Frontal cortex (tissue), 4 donors: ENCODE results near the gene SH3PXD2B. TPM values are rescaled to one million over a fixed set of nuclear protein-coding genes. Genes with fewer than 3 reads are reported as not detected.
"Not testable (repeated sequence)": the region's sequence is repeated elsewhere in the genome, so short reads cannot be mapped to it uniquely, and the experiment has no call there.

Source experiments
- DNase-seq, 2 donors: peaks; one replicate each; pipeline ENCODE4 v3.0.0; 2012; ENCODE audit warnings: low spot score in 2 of 2
- FAIRE-seq: peaks from 2 replicates; lab custom pipeline; 2012; peaks lifted over from hg19 to GRCh38; lab: Jason Lieb, UNC
- total RNA-seq: library from RNA; depleted of rRNA; stranded (reverse); fragments of >200 nt; gene quantifications from one replicate; pipeline ENCODE4 v1.2.3, GENCODE V29; 2014
- donor health status: control.
- donor health status: control.
- donor health status: control.

Gene SH3PXD2B
- total RNA-seq, 1 donor from 2014 or later: 13.0 TPM

- DNase-seq: no peak
- FAIRE-seq: no peak
Observed at GRCh38 chr5:172407241-172407691, 47.1 kb downstream of the SH3PXD2B start.

- no peak for FAIRE-seq
- no peak for DNase-seq
Observed at GRCh38 chr5:172405226-172406107, 48.9 kb downstream of the SH3PXD2B start.

GRCh38 chr5:172404746-172405145 lies 49.6 kb downstream of the SH3PXD2B start:
- DNase-seq: no peak

GRCh38 chr5:172403817-172404216 lies 50.5 kb downstream of the SH3PXD2B start:
- FAIRE-seq (no peak), DNase-seq (no peak)

More at GRCh38 chr5:172404746-172405145, 49.6 kb downstream of the SH3PXD2B start:
- FAIRE-seq: no peak

GRCh38 chr5:172403189-172403796 lies 51.0 kb downstream of the SH3PXD2B start:
- FAIRE-seq: no peak
- DNase-seq: peak; percentile 36 to 56

- no peak for FAIRE-seq
- DNase-seq: no peak
Observed at GRCh38 chr5:172402531-172403188, 51.7 kb downstream of the SH3PXD2B start.

GRCh38 chr5:172402031-172402430 lies 52.3 kb downstream of the SH3PXD2B start:
- DNase-seq, FAIRE-seq: not testable (repeated sequence)

DNA sequence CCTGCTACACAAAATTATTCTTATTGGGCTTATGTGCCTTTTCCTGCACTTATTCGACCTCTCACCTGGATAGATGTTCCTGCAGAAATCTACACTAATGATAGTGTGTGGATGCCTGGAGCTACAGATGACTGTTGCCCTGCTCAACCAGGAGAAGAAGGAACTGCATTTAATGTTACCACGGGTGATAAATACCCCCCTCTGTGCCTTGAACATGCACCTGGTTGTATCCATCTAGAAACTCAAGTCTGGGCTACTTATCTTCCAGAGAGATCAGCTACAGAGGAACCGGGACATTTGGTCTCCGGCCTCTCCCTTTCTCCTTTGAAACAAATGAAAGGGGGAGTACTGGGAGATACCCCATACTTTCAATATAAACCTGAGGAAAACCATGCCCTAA lies 54.5 kb downstream of the SH3PXD2B start:
- DNase-seq: no peak
- FAIRE-seq: no peak

- DNase-seq (no peak), FAIRE-seq (no peak)
Observed at GRCh38 chr5:172399336-172399735, 55.0 kb downstream of the SH3PXD2B start.

DNA sequence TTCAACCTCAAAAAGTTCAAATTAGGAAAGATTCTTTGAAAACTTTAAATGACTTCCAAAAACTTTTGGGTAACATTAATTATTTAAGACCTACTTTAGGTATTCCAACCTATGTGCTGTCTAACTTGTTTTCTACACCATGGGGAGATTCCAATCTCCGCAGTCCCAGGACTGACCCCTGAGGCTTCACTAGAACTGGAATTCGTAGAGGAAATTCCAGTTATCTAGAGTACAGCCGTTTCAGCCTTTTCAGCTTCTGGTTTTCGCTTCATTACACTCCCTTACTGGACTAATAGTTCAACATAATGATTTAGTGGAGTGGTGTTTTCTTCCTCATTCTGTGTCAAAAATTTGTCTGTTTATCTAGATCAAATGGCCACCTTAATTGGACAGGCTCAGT lies 55.7 kb downstream of the SH3PXD2B start:
- FAIRE-seq, DNase-seq: not testable (repeated sequence)

- FAIRE-seq, DNase-seq: not testable (repeated sequence)
Observed at GRCh38 chr5:172396994-172397393, 57.3 kb downstream of the SH3PXD2B start.

GRCh38 chr5:172396220-172396619 lies 58.1 kb downstream of the SH3PXD2B start:
- FAIRE-seq: no peak
- no peak for DNase-seq

GRCh38 chr5:172395483-172395882 lies 58.8 kb downstream of the SH3PXD2B start:
- FAIRE-seq (no peak), DNase-seq (no peak)

- DNase-seq (no peak), FAIRE-seq (no peak)
Observed at GRCh38 chr5:172389578-172390112, 64.7 kb downstream of the SH3PXD2B start.

DNA sequence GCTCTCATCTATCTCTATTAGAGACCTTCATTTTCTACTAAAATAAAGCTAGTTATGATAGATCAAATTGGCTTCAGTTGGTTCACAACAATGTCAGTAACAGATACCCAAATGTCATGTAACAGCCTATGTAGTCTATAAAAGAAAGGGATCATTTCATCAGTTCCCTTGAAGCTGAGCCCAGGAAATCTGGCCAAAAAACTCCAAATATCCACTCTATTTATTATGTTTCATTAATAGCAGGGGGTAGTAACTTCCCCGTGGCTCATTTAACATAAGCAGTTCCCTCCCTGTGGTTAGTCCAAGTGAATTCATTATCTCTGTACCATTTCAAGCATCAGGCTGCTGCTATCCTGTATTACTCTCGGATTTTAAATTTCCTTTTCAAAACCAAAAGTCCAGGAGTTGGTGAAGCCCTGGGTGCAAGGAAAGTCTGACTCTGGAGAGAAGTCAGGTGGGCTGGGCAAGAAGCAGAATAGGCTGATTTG lies 66.0 kb downstream of the SH3PXD2B start:
- no peak for DNase-seq

DNA sequence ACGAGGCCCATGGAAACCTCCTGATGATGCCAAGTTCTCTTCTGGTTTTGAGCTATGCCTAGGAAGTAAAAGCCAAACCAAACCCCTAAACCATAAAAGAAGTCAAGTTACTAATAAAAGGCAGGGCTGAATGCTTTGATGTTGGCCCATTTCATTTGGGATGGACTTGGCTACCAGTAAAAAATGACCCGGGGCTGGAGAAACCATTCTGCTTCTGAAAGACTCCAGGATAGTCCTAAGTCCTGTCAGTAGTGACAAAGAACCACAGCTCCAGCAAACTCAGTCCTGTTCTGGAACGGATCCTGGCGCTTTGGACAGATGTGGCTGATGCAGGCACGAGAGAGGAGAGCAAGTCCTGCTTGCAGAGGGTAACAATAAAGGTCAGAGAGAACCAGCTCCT lies 68.6 kb downstream of the SH3PXD2B start:
- no peak for DNase-seq
- no peak for FAIRE-seq

More for the DNA sequence above, 66.0 kb downstream of the SH3PXD2B start:
- FAIRE-seq: no peak

GRCh38 chr5:172385010-172385563 lies 69.2 kb downstream of the SH3PXD2B start:
- FAIRE-seq: no peak
- DNase-seq: no peak

DNA sequence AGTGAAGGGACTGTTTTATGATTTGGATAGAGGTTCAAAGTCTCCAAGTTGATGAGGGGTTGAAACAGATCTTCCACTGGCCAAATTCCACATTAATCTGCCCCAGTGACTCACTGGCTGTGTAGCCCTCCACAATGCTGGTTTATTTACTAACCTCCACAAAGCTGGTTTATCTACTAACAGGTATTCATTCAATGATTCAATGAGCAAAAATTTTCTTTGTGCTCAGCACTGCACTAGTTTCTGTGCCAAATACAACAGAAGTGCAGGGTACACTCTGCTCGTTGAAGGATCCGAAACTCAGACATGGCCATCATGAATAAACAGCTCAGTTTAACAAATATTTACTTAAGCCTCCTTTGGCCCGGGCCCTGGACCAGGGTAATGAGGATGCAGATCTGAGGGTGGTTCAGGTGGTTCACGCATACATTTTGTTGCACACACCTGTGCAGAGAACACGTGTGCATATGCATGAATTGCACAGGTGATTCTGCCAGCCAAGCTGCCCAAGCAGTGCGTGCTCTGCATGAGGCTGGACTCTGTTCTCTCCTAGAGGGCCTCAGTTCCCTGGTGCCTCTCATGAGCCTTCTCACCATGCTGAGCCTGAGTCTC lies 71.0 kb downstream of the SH3PXD2B start:
- no peak for DNase-seq
- no peak for FAIRE-seq

DNA sequence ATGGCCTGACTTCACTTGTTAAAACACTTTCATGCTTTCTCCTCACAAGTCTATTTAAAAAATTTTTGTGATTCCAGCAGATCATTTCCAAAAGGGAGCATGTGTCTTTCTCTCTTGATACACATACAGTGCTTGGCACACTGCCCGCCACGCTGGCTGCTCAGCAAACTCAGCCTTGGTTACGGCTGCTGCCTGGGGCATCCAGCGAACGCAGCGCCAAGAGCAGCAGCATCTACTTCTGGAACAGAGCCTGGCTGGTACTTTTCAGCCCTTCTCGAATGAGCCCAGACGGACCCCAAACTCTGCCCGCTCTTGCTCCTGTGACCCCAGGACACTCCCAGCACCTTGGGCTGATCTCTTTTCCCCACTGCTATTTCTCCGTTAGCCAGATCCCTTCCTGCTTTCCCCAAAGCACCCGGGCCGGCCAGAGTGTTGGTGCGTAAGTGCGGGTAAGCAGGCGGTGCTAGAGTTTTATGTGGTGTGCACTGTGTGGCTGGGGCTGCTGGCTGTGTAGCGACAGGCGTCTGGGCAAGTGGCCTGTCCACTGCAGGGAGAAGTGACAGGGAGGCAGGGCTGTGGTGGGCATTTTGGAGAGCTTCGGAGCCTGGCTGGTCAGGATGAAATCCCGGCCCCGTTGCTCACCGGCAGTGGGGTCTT lies 73.2 kb downstream of the SH3PXD2B start:
- FAIRE-seq (no peak), DNase-seq (peak; percentile 31 to 71)
